HCT116 (cell line): ENCODE results near the gene OSBP2. TPM values are rescaled to one million over a fixed set of nuclear protein-coding genes. Genes with fewer than 3 reads are reported as not detected.

Experiments used
- ATAC-seq: fragments of 200-7000 bp; cut with Tn5 transposase; 2 replicates; pipeline ENCODE4 v1.9.1; 2020; ENCODE audit warnings: mild to moderate bottlenecking, moderate library complexity
- BruUV-seq: library from RNA; stranded (reverse); fragments of 400-500 nt; replicated peaks from 2 replicates; lab custom pipeline; 2021; lab: Mats Ljungman, UMichigan
- CTCF ChIA-PET: fragments of 300-600 bp; sonication (Branson Sonifier 250); formaldehyde crosslinking; loops from one replicate; lab custom pipeline; 2021; ENCODE audit warnings: antibody characterized with exemption; lab: Charles Lee
- POLR2A ChIA-PET: fragments of 300-600, 350-600 bp; sonication (Branson Sonifier 250); formaldehyde crosslinking; loops from one replicate; lab custom pipeline; 2021; ENCODE audit warnings: antibody characterized with exemption; lab: Charles Lee
- RAD21 ChIA-PET, 2 experiments: fragments of 300-600 bp; sonication (Branson Sonifier 250); formaldehyde crosslinking; loops; one replicate each; lab custom pipeline; 2023; ENCODE audit warnings: low total read pairs in 2 of 2; ENCODE audit not compliant: uncharacterized antibody in 2 of 2, unreplicated experiment in 2 of 2, low non-redundant PET in 1 of 2; lab: Charles Lee
- DNase-seq: peaks from one replicate; pipeline ENCODE4 v3.0.0-alpha.2; 2010; ENCODE audit warnings: low read depth, low spot score
- H2AFZ ChIP-seq: fragments of 200-600 bp; shearing (Covaris generic), sonication (generic); 2 replicates; pipeline ENCODE4 v1.6.1; 2017; ENCODE audit warnings: low read depth, mixed run types, mixed read lengths, antibody characterized with exemption, low read length; ENCODE audit not compliant: poor library complexity, severe bottlenecking
- H3K27ac ChIP-seq: 2 replicates; pipeline ENCODE4 v1.5.1; 2012; ENCODE audit warnings: low read depth, low read length
- H3K27me3 ChIP-seq: fragments of 200-600 bp; sonication (generic); 2 replicates; pipeline ENCODE4 v1.6.1; 2016; ENCODE audit warnings: mixed run types, low read length, mixed read lengths; ENCODE audit not compliant: insufficient read depth
- H3K36me3 ChIP-seq, 2 experiments: fragments of 200-500 bp in 1 of 2; fragments of 200-600 bp in 1 of 2; sonication (Bioruptor generic) in 1 of 2; sonication (generic) in 1 of 2; 2 replicates each; pipeline versions ENCODE4 v1.5.1 to v1.6.1; 2014 to 2016; ENCODE audit warnings: low read length in 2 of 2, inconsistent platforms in 1 of 2, mixed read lengths in 1 of 2, mixed run types in 1 of 2; ENCODE audit not compliant: insufficient read depth in 2 of 2, control insufficient read depth in 1 of 2
- H3K4me1 ChIP-seq, 2 experiments: fragments of 200-600 bp in 1 of 2; sonication (generic) in 1 of 2; 2 replicates each; pipeline versions ENCODE4 v1.5.1 to v1.6.1; 2012 to 2017; ENCODE audit warnings: low read length in 2 of 2, inconsistent platforms in 1 of 2, mild to moderate bottlenecking in 1 of 2, mixed read lengths in 1 of 2, mixed run types in 1 of 2, moderate library complexity in 1 of 2; ENCODE audit not compliant: insufficient read depth in 2 of 2, control insufficient read depth in 1 of 2
- H3K4me2 ChIP-seq: fragments of 200-600 bp; sonication (generic); 2 replicates; pipeline ENCODE4 v1.6.1; 2017; ENCODE audit warnings: mixed run types, low read length, mixed read lengths
- H3K4me3 ChIP-seq, 2 experiments: fragments of 200-600 bp in 1 of 2; sonication (generic) in 1 of 2; replicated peaks in 1 of 2; 2 replicates each; pipeline ENCODE4 v1.5.1; 2011 to 2016; ENCODE audit warnings: low read length in 2 of 2, control low read depth in 1 of 2, low read depth in 1 of 2, mild to moderate bottlenecking in 1 of 2, mixed read lengths in 1 of 2, mixed run types in 1 of 2
- H3K79me2 ChIP-seq: fragments of 200-600 bp; sonication (generic); 2 replicates; pipeline ENCODE4 v1.6.1; 2017; ENCODE audit warnings: mild to moderate bottlenecking, mixed run types, low read length, moderate library complexity, mixed read lengths; ENCODE audit not compliant: insufficient read depth
- H3K9ac ChIP-seq: fragments of 200-600 bp; sonication (generic); 2 replicates; pipeline ENCODE4 v1.6.1; 2016; ENCODE audit warnings: low read length, mixed read lengths
- H3K9me2 ChIP-seq: fragments of 200-600 bp; sonication (generic), shearing (Covaris generic); 2 replicates; pipeline ENCODE4 v1.6.1; 2017; ENCODE audit warnings: mixed run types, mild to moderate bottlenecking, moderate library complexity; ENCODE audit not compliant: insufficient read depth
- H3K9me3 ChIP-seq, 2 experiments: fragments of 200-500 bp in 1 of 2; fragments of 200-600 bp in 1 of 2; sonication (Bioruptor generic) in 1 of 2; sonication (generic) in 1 of 2; 2 replicates each; pipeline ENCODE4 v1.6.1; 2014 to 2017; ENCODE audit warnings: low read length in 2 of 2, mixed read lengths in 2 of 2, inconsistent platforms in 1 of 2, low read depth in 1 of 2, mild to moderate bottlenecking in 1 of 2, mixed run types in 1 of 2, moderate library complexity in 1 of 2; ENCODE audit not compliant: control insufficient read depth in 1 of 2, insufficient read depth in 1 of 2
- H4K20me1 ChIP-seq: fragments of 200-600 bp; sonication (generic), shearing (Covaris generic); 2 replicates; pipeline ENCODE4 v1.6.1; 2017; ENCODE audit warnings: mixed run types, mild to moderate bottlenecking, moderate library complexity; ENCODE audit not compliant: insufficient read depth
- ATF3 ChIP-seq: IDR thresholded peaks from 2 replicates; pipeline ENCODE4 v1.6.1; 2012
- CBX3 ChIP-seq: IDR thresholded peaks from 2 replicates; pipeline ENCODE4 v1.6.1; 2012; ENCODE audit warnings: low read depth
- CEBPB ChIP-seq: IDR thresholded peaks from 2 replicates; pipeline ENCODE4 v1.6.1; 2012; ENCODE audit warnings: low read depth
- CTCF ChIP-seq, 3 experiments: fragments of 200-600 bp in 1 of 3; sonication (generic) in 1 of 3; IDR thresholded peaks in 2 of 3; conservative IDR thresholded peaks in 1 of 3; 2 replicates each; pipeline ENCODE4 v1.5.1; 2012 to 2017; ENCODE audit warnings: low read depth in 2 of 3, low read length in 2 of 3, antibody characterized with exemption in 1 of 3, borderline replicate concordance in 1 of 3, control low read depth in 1 of 3, mild to moderate bottlenecking in 1 of 3, mixed read lengths in 1 of 3, mixed run types in 1 of 3, moderate library complexity in 1 of 3; ENCODE audit not compliant: insufficient read depth in 1 of 3
- EGR1 ChIP-seq: IDR thresholded peaks from 2 replicates; pipeline ENCODE4 v1.6.1; 2012; ENCODE audit warnings: low read depth
- ELF1 ChIP-seq: IDR thresholded peaks from 2 replicates; pipeline ENCODE4 v1.6.1; 2012; ENCODE audit warnings: low read depth, borderline replicate concordance
- EZH2 ChIP-seq: fragments of 200-600 bp; sonication (generic); IDR thresholded peaks from 2 replicates; pipeline ENCODE4 v1.6.1; 2017; ENCODE audit warnings: antibody characterized with exemption, mixed run types
- EZH2phosphoT487 ChIP-seq: fragments of 200-600 bp; IDR thresholded peaks from 2 replicates; pipeline ENCODE4 v1.6.1; 2018; ENCODE audit warnings: antibody characterized with exemption, borderline replicate concordance
- FOSL1 ChIP-seq: IDR thresholded peaks from 2 replicates; pipeline ENCODE4 v1.6.1; 2012; ENCODE audit warnings: low read depth
- JUND ChIP-seq: IDR thresholded peaks from 2 replicates; pipeline ENCODE4 v1.6.1; 2012
- MAX ChIP-seq: IDR thresholded peaks from 2 replicates; pipeline ENCODE4 v1.6.1; 2012
- POLR2A ChIP-seq: IDR thresholded peaks from 2 replicates; pipeline ENCODE4 v1.7.0; 2011; ENCODE audit warnings: borderline replicate concordance; ENCODE audit not compliant: insufficient read depth, insufficient read length; ENCODE audit errors: extremely low read depth
- POLR2AphosphoS5 ChIP-seq: IDR thresholded peaks from 2 replicates; pipeline ENCODE4 v1.6.1; 2011; ENCODE audit warnings: mild to moderate bottlenecking, low read depth, low read length, moderate library complexity
- SIN3A ChIP-seq: IDR thresholded peaks from 2 replicates; pipeline ENCODE4 v1.6.1; 2012; ENCODE audit warnings: low read depth
- SP1 ChIP-seq: IDR thresholded peaks from 2 replicates; pipeline ENCODE4 v1.6.1; 2012; ENCODE audit warnings: low read depth
- TCF7L2 ChIP-seq: IDR thresholded peaks from 2 replicates; pipeline ENCODE4 v1.7.0; 2011; ENCODE audit warnings: borderline replicate concordance, inconsistent platforms; ENCODE audit not compliant: insufficient read depth, insufficient read length; ENCODE audit errors: extremely low read depth
- YY1 ChIP-seq: IDR thresholded peaks from 2 replicates; pipeline ENCODE4 v1.6.1; 2011; ENCODE audit warnings: low read length, low read depth, moderate library complexity, mild to moderate bottlenecking; ENCODE audit not compliant: insufficient replicate concordance; ENCODE audit errors: extremely low read depth
- ZBTB33 ChIP-seq: IDR thresholded peaks from 2 replicates; pipeline ENCODE4 v1.6.1; 2011; ENCODE audit warnings: mild to moderate bottlenecking, low read length, moderate library complexity; ENCODE audit not compliant: insufficient replicate concordance; ENCODE audit errors: extremely low read depth
- ZFX ChIP-seq: fragments of 450-650 bp; IDR thresholded peaks from 2 replicates; pipeline ENCODE4 v1.6.1; 2017
- ZNF274 ChIP-seq: fragments of 200-500 bp; sonication (Bioruptor generic); IDR thresholded peaks from 2 replicates; pipeline ENCODE4 v1.6.1; 2014; ENCODE audit warnings: mild to moderate bottlenecking, low read depth, low read length, inconsistent platforms
- intact Hi-C: fragments of 100-400 bp; cut with micrococcal nuclease; formaldehyde crosslinking; loops from 2 replicates; pipeline ENCODE4 v1.10.0; 2022
- total RNA-seq: library from RNA; stranded (reverse); gene quantifications from one replicate; pipeline ENCODE4 v1.2.1, GENCODE V29; 2021; ENCODE audit not compliant: unreplicated experiment

Gene OSBP2
- total RNA-seq, 1 experiment from 2014 or later, result 12.9 TPM

GRCh38 chr22:30691204-30691603 lies 3.5 kb upstream of the OSBP2 start:
- no peak overlapping the region for H2AFZ ChIP-seq
- TF ChIP-seq EZH2 (no peak), ATF3 (no peak), EGR1 (no peak), ZFX (no peak), ELF1 (no peak), CTCF (IDR thresholded peaks at IDR 0.05 in 2 of 3, conservative IDR thresholded peaks at IDR 0.05 in 1 of 3; ENCODE audit: borderline replicate concordance in 1 of 3, insufficient read depth in 1 of 3, low read depth in 2 of 3, low read length in 2 of 3) (no peak), YY1 (no peak), CEBPB (no peak), MAX (no peak), JUND (no peak), TCF7L2 (no peak), SIN3A (no peak), ZBTB33 (no peak), ZNF274 (no peak), CBX3 (no peak), SP1 (no peak), POLR2AphosphoS5 (no peak), POLR2A (no peak), FOSL1 (no peak), EZH2phosphoT487 (no peak)
- H3K4me3 ChIP-seq, result no peak overlapping the region
- H3K9me3 ChIP-seq, result no peaks in the 10 kb centered on the region
- H3K9me2 ChIP-seq, result no peaks in the 10 kb centered on the region
- no peak for DNase-seq
- no peak overlapping the region for H3K4me2 ChIP-seq
- H4K20me1 ChIP-seq, result no peaks in the 10 kb centered on the region
- no peak overlapping the region for H3K9ac ChIP-seq
- H3K27me3 ChIP-seq, result no peaks in the 10 kb centered on the region
- ATAC-seq, result no peak
- no peak overlapping the region for H3K27ac ChIP-seq
- POLR2A ChIA-PET, result no interaction called here
- peaks cover 9% of the 10 kb centered on the region; the same call in 1 of the 2 replicates for H3K79me2 ChIP-seq
- peaks cover 17 to 42% of the 10 kb centered on the region in 2 experiments for H3K4me1 ChIP-seq
- intact Hi-C loops, result no loop called here
- RAD21 ChIA-PET, result no interaction called here
- BruUV-seq, result no TSS peak
- H3K36me3 ChIP-seq, result no peaks in the 10 kb centered on the region
- CTCF ChIA-PET, result no interaction called here
